IPS-NIHi7 (cell line): ENCODE results near the gene IL20.
"Not testable (repeated sequence)": the region's sequence is repeated elsewhere in the genome, so short reads cannot be mapped to it uniquely, and the experiment has no call there.

Experiments
- DNase-seq: peaks from one replicate; pipeline ENCODE4 v3.0.0; 2012; ENCODE audit warnings: mixed read lengths; ENCODE audit errors: extremely low spot score

IL20 gene

DNA sequence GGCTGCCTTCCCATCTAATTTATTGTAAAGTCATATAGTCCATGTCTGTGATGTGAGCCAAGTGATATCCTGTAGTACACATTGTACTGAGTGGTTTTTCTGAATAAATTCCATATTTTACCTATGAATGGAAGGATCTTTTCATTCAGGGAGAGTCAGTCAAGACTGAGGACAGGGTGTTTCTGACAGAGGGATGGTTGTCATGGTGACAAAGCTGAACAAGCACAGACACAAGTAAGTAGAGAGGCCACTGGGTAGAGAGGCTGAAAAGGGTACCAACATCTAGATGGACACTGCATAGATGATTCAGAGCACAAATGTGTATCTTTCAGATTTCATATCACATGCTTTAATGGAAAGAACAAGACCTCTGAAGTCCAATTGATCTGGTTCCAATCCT is 22.6 kb upstream of the IL20 start:
- no peak for DNase-seq

DNA sequence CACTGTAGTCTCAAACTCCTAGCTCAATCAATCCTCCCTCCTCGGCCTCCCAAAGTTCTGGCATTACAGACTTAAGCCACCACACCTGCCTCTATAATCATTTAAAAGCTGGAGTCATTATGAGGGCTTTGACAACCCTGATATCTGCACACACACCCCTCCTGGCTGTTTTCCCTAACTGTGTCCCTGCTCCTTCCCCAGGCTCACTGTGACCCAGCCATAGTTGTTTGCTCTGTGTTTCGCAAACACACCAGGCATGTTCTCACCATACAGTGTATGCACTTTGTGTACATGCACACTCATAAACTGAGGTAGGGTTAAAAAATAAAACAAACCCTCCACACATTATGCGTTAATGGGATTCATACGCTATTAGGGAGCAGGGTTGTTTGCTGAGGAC is 21.8 kb upstream of the IL20 start:
- no peak for DNase-seq

DNA sequence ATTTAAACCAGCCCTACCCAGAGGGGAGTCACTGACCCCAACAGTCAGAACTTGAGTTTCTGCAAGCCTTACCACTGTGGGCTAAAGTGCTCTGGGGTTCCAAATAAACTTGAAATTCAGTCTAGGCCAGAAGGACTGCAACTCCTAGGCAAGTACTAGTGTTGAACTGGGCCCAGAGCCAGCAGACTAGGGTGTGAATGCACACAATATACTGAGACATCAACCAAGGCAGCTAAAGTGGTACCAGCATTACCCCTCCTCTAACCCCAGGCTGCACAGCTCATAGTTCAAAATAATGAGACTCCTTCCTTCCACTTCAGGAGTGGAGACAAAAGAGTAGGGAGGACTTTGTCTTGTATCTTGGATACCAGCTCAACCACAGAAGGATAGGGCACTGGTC is 18.9 kb upstream of the IL20 start:
- DNase-seq: no peak

DNA sequence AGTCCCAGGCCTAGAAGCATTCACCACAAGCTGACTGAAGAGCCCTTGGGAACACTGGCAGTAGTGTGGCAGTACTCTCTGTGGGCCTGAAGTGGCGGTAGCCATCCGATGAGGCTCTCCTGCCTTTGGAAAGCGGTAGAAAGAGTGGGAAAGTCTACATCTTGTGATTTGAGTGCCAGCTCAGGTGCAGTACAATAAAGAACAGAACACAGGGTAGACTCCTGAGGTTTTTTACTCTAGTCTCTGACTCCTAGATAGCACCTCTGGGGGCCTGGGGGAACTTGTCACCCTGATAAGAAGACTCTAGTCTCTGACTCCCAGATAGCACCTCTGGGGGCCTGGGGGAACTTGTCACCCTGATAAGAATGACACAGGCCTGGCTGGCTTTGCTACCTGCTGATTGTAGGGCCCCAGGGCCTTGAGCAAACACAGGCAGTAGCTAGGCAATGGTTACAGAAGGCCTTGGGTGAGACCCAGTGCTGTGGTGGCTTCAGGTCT is 18.0 kb upstream of the IL20 start:
- no peak for DNase-seq

DNA sequence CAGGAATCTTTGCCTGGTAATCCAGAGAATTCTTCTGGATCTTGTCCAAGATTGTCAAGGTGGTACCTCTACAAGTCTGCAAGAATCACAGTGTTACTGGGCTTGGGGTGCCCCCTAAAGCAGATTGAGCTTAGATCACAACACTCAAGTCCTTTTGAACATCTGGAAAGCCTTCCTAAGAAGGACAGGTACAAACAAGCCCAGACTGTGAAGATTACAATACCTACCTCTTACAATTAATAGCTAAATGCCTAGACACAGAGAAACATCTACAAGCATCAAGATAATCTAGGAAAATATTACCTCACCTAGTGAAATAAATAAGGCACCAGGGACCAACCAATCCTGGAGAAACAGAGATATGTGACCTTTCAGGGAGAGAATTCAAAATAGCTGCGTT is 17.5 kb upstream of the IL20 start:
- no peak for DNase-seq

DNA sequence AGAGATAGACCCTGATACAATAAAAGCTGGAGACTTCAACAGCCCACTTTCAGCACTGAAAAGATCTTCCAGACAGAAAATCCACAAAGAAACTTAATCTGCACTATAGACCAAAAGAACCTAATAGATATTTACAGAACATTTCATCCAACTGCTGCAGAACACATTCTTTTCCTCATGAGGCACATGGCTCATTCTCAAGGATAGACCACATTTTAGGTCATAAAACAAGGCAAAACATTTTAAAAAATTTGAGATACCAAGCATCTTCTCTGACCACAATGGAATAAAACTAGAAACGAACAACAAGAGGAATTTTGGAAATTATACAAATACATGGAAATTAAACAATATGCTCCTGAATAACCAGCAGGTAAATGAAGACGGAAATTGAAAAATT is 15.0 kb upstream of the IL20 start:
- no peak for DNase-seq

DNA sequence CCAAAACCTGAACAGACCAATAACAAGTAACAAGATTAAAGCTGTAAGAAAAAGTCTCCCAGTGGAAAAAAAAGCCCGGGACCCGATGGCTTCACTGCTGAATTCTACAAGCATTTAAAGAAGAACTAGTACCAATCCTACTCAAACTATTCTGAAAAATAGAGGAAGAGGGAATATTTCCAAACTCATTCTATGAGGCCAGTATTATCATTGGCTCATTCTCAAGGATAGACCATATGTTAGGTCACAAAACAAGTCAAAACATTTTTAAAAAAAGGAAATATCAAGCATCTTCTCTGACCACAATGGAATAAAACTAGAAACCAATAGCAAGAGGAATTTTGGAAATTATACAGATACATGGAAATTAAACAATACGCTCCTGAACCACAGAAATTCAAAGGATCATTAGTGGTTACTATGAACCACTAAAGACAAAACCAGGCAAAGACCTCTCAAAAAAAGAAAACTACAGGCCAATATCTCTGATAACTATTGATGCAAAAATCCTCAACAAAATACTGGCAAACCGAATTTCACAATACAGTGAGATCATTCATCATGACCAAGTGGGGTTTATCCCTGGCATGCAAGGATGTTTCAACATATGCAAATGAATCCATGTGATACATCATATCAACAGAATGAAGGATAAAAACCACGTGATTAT is 13.9 kb upstream of the IL20 start:
- DNase-seq: no peak

DNA sequence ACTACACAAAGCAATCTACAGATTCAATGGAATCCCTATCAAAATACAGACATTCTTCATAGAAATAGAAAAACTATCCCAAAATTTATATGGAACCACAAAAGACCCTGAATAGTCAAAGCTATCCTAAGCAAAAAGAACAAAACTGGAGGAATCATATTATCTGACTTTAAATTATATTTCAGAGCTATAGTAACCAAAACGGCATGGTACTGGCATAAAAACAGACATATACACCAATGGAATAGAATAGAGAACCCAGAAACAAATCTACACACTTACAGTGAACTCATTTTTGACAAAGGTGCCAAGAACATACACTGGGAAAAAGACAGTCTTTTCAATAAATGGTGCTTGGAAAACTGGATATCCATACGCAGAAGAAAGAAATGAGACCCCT is 12.8 kb upstream of the IL20 start:
- not testable (repeated sequence) for DNase-seq

DNA sequence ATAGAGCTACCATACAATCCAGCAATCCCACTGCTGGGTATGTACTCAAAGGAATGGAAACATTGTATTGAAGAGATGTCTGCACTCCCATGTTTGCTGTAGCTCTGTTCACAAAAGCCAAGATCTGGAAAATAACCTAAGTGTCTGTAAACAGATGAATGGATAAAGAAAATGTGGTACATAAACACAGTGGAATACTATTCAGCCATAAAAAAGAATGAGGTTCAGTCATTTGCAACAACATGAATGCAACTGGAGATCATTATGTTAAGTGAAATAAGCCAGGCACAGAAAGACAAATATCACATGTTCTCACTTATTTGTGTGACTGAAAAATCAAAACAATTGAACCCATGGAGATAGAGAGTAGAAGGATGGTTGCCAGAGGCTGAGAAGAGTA is 11.7 kb upstream of the IL20 start:
- not testable (repeated sequence) for DNase-seq

DNA sequence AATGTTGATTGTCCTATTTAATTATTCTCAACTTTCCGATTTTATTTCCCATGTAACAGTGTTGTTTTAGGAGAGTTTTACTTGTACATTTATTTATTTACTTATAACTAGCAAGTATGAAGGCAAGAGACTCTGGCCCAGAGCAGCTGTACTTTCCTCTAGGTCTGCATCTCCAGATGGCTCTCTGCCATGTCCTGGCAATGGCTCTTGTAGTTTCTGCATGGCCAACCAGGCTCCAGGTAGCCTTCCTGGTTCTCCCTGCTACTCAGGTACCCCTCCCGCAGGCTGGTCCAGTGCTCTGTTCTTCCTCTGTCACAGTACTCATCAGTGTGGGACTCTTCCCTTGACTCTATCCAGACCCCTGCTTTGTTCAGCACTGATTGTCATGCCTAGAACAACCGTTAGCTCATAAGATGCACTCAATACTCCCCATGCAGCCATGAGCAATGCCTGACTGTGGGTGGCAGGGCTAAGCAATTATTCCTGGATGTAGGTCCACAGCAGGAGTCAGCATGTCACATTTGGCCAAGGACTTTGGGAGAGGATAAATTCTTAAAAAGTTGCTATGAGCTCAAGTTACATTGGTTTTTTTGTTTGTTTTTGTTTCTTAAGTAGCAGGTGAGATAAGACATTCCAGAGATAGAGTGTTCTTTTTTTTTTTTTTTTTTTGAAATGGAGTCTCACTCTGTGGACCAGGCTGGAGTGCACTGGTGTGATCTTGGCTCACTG is 10.9 kb upstream of the IL20 start:
- DNase-seq: no peak

DNA sequence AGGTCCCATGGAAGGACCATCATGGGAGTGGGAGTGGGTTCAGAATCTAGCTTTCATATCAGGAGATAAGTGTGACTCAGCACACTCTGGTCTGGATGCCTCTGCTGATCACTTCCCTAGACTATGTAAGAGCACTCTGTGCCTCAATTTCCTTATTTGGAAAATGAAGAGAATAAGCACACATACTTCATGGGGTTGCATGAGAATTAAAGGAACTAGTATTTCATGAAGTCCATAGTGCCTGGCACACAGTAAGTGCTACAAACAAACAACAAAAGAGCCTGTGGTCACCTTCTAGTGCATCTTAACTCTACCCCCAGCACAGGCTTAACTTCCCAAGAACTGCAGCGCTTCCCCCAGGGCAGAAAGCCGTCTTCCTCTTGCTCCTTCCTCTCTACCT is 9.6 kb upstream of the IL20 start:
- no peak for DNase-seq

DNA sequence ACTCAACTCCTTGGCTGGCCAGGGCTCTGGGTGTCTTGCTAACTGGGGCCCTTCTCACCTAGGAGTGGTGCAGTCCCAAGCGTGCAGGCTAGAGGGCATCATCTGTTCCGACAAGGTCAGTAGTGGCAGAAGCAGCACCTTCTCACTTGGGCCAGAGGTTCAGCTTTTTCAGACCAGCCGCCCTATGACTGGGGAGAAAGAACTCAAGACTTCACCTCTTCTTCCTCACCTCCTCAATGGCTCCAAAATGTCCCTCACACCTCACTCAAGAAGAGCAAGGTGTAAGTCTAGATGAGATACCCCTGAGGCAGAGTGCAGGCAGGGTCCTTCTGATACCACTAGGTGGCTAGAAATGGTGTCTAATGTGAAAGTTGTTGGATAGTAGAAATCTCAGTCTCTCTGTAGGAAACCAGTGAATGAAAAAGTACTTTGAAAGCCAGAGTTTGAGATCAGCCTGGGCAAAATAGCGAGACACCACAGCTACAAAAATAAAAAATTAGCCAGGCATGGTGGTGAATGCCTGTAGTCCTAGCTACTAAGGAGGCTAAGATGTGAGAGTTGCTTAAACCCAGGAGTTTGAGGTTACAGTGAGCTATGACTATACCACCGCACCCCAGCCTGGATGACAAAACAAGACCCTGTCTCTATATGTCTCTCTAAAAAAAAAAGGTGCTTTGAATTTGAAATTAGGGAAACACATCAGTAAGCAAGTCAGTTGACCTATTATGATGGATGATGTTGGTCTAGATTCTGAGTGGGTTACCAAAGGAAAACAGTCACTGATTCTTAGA is 8.6 kb upstream of the IL20 start:
- DNase-seq: no peak

DNA sequence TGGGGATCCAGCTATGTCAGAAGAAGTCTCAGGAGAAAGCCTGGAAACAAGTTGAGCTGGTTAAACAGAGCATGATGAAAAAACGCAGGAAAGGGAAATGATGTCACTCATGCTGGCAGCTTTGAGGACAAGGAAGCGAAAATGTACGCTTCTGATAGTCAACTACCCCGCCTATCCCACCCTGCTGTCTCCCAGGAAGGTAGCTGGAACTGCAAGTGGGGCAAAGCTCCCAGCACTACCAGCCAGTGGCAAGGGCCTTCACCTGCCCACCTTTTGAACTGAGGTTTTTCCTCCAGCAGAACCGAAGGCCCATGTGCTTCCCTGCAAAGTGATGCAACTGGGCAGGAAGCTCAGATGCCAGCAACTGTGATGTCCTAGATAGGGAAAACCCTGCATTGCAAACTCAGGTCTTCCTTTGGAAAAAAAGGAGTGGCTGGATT is 6.3 kb upstream of the IL20 start:
- no peak for DNase-seq

DNA sequence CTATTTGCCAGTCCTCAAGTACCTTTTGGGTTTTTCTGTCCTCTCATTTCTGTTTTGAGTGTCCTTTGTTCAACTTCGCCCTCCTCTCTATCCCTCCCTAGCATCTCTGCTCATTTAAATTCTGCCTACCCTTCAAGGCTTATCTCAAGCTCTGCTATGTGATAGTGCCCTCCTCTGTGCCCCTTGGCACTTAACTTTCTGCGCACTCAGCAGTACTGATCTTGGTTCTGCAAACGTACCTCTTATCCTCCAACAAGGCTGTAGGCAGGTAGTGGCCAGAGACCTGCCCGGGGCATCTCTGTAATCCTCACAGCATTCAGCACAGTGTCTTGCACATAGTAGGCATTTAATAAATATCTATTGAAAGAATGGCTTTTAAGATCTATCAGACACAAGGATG is 5.3 kb upstream of the IL20 start:
- no peak for DNase-seq

DNA sequence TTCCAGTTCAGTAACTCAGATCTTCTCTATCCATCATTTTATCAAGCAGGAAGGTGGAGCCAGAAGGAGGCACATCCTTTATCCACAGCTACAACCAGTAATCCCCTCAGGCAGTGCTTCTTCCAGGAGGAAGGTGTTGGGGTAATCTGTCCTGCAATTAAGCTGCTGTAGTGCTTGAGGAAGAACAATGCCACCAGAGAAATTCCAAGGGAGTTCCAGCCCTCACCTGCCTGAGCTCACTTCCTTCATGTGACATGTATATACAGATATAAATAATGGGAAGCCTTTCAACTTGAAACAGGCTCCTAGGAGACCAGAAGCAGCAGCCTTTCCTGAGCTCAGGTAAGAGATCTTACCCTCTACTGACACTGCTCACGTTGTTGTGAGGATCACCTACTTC is 2.2 kb upstream of the IL20 start:
- DNase-seq: peak; percentile 19

DNA sequence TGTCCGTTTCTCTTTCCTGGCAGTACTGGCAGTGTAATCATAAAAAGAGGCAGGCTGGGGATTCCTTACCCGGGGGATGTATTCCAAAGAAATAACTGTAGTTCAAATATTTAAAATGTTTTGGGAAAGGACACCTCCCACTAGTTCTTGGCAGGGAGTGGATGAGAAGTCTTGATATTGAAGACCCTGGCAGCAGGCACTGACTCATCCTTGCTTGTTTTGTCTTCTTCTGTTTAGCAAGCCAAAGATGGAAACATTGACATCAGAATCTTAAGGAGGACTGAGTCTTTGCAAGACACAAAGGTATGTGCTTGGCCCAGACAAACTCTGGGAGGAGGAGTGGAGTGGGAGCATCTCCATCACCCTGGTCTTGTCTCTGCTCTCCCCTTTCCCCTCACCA is 639 bp downstream of the IL20 start:
- DNase-seq: no peak

DNA sequence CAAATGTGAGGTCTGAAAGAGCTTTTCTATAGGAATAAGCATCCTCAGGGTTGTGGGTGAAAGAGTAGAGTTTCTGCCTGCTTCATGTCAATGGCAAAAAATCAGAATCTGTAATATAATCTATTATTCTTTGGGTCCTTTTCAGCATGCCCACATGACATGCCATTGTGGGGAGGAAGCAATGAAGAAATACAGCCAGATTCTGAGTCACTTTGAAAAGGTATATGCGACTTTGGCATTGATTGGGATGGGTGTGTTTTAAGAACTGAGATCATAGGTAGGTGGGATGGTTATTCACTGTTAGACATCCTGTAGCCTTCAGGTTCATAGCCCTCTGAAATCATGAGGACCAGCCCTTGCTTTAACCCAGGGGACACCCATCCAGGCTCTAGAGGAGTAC is 1.8 kb downstream of the IL20 start:
- no peak for DNase-seq

DNA sequence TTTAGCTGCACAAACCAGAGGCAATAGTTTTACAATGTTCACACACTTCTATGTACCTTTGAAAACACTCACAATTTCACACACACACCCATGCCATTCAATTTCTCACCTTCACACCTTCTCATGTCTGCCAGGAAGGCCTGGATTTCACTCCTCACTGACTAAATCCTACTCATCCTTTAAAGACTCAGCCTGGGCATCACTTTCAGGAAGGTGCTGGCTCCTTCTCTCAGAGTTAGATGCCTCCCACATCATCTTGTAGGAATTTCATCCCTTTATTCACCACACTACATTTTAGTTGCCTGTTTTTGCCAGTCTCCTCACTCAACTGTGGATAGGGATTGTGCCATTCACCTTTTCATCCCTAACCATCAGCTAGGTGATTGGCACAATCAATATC is 2.3 kb downstream of the IL20 start:
- DNase-seq: no peak

DNA sequence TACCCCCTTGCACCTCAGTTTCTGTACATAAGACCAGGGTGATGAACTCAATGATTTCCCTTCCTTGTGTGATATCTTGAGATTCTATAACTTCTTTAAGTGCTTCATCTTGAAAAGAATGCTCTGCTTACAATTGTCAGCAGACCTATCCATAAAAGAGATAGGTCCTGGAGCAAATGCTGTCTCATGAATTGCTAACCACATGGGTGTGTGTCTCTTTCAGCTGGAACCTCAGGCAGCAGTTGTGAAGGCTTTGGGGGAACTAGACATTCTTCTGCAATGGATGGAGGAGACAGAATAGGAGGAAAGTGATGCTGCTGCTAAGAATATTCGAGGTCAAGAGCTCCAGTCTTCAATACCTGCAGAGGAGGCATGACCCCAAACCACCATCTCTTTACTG is 2.8 kb downstream of the IL20 start:
- no peak for DNase-seq

DNA sequence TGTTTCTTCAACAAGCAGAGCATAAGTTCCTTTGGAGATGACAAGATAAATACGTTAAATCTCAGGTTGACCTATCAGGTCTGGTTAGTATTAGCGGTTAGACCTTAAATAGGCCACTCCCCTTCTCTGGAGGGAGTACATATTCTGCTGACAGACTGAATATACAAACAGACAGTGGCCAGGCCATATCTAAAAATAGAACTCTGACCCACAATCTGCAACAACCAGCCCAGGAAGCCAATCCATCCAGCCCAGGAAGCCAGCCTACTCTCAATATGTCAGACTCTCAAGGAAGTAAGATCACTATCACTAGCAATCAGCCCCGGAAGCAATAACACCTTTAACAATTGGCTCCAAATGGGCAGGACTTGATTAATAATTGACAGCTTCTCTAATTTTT is 6.7 kb downstream of the IL20 start:
- no peak for DNase-seq

DNA sequence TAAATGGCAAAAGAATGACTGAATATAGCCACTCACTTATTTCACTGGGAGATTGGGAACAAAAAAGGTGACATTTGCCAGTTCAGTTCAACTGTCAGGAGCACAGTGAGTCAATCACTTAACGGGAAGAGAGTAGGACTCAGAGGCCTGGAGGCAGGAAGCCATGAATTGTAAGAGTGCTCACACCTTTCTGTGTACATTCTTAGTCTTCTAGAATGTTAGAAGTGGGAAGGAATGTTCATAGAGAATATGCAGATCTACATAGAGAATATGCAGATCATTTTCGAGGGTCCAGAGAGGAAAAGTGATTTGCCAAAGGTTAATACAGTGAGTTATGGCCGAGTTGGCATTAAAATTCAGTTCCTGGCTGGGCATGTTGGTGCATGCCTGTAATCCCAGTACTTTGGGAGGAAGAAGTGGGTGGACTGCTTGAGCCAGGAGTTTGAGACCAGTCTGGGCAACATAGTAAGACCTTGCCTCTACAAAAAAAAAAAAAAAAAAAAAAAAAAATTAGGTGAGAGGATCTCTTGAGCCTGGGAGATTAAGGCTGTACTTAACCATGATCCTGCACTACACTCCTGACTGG is 8.3 kb downstream of the IL20 start:
- DNase-seq: no peak

DNA sequence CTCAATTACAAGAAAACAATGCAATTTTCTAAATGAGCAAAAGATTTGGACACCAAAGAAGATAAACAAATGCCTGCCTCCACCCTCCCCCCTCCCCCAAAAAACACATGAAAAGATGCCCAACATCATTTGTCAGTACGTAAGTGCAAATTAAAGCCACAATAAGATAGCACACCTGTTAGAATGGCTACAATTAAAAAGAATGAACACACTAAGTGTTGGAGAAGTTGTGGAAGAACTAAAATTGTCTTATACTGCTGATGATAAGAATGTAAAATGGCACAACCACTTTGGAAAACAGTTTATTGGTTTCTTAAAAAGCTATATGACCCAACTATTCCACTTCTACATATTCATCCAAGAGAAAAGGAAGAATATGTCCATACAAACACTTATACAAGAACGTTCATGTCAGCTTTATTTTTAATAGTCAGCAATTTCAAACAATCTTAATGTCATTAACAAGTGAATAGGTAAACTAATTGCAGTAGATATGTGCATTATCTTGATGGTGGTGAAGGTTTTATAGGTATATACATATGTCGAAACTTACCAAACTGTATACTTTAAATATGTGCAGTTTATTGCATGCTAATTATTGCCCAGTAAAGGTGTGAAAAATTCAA is 10.4 kb downstream of the IL20 start:
- no peak for DNase-seq
